Stimulated activated CD4-positive, alpha-beta T cell treated with anti-CD3 and anti-CD28 coated beads, Interleukin-4, amount 100 ng/mL, for 1 hour (primary cell): ENCODE results near the gene LGR5.

Experiments
- DNase-seq: peaks from one replicate; pipeline ENCODE4 v3.0.0-alpha.2; 2020

LGR5 gene, protein sequence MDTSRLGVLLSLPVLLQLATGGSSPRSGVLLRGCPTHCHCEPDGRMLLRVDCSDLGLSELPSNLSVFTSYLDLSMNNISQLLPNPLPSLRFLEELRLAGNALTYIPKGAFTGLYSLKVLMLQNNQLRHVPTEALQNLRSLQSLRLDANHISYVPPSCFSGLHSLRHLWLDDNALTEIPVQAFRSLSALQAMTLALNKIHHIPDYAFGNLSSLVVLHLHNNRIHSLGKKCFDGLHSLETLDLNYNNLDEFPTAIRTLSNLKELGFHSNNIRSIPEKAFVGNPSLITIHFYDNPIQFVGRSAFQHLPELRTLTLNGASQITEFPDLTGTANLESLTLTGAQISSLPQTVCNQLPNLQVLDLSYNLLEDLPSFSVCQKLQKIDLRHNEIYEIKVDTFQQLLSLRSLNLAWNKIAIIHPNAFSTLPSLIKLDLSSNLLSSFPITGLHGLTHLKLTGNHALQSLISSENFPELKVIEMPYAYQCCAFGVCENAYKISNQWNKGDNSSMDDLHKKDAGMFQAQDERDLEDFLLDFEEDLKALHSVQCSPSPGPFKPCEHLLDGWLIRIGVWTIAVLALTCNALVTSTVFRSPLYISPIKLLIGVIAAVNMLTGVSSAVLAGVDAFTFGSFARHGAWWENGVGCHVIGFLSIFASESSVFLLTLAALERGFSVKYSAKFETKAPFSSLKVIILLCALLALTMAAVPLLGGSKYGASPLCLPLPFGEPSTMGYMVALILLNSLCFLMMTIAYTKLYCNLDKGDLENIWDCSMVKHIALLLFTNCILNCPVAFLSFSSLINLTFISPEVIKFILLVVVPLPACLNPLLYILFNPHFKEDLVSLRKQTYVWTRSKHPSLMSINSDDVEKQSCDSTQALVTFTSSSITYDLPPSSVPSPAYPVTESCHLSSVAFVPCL

DNA sequence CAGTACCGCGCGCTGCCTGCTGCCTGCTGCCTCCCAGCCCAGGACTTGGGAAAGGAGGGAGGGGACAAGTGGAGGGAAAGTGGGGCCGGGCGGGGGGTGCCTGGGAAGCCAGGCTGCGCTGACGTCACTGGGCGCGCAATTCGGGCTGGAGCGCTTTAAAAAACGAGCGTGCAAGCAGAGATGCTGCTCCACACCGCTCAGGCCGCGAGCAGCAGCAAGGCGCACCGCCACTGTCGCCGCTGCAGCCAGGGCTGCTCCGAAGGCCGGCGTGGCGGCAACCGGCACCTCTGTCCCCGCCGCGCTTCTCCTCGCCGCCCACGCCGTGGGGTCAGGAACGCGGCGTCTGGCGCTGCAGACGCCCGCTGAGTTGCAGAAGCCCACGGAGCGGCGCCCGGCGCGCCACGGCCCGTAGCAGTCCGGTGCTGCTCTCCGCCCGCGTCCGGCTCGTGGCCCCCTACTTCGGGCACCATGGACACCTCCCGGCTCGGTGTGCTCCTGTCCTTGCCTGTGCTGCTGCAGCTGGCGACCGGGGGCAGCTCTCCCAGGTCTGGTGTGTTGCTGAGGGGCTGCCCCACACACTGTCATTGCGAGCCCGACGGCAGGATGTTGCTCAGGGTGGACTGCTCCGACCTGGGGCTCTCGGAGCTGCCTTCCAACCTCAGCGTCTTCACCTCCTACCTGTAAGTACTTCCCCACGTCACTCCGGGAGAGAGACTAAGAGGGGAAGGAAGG, at the start of gene LGR5:
LGR5 (plus strand) TSS at position 186 of the 732 bp plus-strand sequence; CDS start at position 469, 283 bp downstream.
- peak; percentile 7 for DNase-seq

DNA sequence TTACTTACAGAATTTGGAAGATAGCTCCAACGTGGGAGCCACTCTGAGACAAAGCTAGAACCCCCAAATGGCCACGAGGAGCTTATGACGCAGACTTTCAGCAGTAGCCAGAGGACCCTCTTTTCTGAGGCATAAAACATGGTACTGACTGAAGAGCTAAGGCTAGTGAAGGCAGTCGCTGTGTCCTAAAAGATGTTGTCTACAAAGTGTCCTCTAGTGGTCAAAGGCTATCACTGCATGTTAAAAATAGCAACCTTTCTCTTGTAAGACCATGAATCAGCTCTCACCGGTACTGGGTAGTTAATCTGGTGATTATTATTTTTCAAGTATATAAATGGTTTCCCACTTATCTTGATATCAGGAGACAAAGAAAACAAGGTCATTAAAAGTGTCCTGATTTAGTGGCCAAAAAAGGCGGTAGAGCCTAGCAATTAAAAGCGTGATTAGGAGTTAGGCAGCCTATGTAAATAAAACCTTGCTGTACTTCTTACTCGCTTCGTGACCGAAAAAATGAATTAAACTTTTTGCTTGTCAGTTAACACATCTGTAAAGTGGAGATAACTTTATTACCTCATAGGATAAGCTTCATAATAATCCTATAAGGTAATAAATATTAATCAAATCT, 47.0 kb upstream of the LGR5 start:
- no peak for DNase-seq

DNA sequence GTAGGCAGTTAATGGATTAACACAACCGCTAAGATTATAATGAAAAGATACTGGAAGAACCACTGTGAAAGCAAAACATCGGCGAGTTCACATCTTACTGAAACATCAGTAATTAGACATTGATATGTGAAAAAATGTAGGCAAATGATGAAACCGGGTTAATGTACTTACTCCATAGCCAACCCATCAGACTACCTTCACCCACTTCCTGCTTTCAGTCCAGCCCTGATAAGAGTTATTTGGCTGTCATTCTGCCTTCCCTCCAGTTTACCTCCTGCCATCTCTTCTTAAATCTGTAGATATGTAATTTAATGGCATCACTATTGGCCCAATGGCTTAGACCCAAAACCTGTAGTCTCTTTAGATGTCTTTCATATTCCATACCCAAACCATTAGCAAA, 46.0 kb upstream of the LGR5 start:
- no peak for DNase-seq

DNA sequence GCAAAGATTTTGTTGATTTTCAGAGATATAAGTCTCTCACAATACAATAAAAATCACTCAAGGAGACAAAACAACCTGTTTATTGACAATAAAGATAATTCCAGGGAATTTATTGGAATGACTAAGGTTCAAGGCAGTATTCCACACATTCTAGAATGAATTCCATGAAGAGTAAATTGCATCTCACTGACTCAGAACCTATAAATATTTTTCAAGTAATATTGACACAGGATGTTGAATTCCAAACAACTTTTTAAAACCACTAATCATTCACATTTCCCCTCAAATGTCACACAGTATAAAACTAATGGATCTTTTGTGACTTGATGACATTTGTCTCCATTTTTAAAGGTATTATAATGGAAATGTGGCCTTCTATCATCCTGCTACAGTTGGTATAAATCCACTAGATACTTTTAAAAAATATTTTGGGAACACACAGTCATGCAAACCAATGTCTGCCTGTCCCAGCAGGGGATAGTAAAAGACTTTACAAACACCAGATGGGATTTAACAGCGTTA, 42.1 kb upstream of the LGR5 start:
- no peak for DNase-seq

DNA sequence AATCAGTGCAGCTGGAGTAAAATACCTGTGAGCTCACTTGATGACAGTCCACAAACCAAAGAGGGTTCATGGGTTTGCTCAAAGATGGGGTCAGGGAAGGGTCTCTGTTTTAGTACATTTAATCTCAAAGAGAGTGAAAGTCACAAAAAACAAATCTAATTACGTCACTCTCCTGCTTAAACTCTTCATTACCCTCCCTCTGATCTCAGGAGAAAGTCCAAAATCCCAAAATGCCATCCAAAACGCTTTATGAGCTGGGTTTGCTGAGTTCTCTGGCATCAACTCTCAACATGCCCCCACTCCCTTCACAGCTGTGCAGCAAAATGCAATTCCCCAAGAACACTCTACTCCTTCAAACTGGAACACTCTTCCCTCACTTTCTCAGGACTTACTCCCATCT, 40.4 kb upstream of the LGR5 start:
- no peak for DNase-seq

DNA sequence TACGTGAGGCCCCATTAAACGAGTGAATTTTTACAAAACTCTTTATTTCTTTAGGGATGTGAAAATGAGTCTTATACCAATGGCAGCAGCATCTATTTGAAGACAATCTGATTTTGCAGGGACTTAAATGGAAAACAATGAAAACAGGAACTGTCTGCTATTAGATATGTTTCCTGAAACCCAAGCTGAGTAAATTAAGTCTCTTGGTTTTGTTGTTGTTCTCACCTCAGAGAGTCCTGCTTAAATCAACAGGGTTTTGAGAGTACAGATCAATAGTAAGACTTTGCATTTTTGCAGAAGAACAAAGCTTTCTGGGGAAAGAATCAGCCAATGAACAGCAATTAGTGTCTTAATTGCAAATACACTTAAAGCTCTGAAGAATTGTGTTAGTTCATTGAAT, 39.1 kb upstream of the LGR5 start:
- DNase-seq: no peak

DNA sequence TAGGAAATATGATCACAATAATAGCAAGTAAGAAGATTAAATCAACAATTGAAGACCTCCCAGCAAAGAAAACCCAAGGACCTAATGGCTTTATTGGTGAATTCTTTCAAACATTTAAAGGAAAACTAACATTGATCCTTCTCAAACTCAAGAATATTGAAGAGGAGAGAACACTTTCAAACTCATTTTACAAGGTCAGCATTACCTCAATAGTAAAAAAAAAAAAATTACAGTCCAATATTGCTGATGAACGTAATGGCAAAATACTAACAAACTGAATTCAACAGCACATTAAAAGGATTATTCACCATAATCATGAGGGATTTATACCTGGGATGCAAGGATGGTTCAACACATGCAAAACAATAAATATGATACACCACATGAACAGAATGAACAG, 33.7 kb upstream of the LGR5 start:
- DNase-seq: no peak

DNA sequence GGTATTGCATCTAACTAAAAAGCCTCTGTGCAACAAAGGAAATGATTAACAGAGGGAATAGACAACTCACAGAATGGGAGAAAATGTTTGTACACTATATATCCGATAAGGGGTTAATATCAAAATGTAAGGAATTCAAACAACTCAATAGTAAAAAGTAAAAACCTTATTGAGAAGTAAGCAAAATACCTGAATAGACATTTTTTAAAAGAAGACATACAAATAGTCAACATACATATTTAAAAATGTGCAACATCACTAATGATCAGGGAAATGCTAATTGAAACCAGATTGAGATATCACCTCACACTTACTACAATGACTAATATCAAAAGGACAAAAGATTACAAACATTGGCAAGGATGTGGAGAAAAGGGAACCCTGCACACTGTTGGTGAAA, 31.9 kb upstream of the LGR5 start:
- no peak for DNase-seq

DNA sequence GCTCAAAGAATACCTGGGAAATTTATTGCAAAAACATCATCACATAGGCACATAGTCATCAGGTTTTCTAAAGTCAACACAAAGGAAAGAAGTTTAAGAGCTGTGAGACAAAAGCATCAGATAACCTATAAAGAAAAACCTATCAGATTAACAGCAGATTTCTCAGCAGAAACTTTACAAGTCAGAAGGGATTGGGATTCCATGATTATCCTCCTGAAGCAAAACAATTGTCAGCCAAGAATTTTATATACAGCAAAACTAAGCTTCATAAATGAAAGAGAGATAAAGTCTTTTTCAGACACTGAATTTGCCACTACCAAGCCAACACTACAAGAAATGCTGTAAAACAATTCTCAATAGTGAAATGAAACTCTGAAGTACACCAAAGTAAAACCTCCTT, 28.8 kb upstream of the LGR5 start:
- no peak for DNase-seq

DNA sequence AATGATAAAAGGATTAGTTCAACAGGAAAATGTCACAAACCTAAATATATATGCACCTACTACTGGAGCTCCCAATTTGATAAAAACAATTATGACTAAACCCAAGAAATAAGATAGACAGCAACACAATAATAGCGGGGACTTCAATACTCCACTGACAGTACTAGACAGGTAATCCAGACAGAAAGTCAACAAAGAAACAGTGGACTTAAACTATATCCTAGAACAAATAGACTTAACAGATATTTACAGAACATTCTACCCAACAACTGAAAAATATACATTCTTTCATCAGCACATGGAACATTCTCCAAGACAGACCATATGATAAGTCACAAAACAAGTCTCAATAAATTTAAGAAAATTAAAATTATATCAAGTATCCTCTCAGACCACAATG, 28.0 kb upstream of the LGR5 start:
- DNase-seq: no peak

DNA sequence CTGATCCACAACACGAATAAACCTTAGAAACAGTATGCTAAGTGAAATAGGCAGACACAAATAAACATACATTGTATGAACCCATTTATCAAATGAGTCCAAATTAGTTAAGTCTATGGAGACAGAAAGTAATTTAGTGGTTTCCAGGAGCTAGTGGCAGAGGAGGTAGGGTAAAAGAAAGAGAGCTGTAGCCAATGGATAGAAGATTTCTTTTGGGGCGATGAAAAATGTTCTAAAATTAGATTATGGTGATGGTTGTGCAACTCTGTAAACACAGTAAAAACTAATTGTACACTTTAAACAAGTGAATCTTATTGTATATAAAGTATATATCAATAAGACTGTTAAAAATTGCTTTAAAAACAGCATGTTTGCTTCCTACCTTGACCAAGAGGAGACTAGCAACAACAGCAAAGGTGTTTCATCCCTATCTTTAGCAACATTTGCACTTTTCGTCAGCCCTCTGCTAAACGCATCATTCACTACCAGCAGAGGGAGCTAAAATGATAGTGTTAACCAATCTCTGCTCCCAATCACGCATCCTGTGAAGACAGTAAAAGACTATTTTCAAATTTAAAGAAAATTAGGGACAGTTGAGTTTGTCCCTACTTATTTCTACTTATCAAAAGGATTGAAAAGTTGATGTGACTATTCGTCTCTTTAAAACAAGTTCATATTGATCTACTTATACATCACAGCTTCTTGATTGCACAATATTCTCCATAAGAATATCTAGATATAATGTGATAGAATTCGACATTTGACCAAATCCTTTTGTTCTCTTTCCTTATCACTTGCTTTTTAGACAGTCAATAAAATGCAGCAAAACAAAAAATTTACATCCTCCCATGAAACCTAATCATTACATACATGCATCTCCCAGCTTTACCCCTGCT, 24.0 kb upstream of the LGR5 start:
- DNase-seq: no peak

DNA sequence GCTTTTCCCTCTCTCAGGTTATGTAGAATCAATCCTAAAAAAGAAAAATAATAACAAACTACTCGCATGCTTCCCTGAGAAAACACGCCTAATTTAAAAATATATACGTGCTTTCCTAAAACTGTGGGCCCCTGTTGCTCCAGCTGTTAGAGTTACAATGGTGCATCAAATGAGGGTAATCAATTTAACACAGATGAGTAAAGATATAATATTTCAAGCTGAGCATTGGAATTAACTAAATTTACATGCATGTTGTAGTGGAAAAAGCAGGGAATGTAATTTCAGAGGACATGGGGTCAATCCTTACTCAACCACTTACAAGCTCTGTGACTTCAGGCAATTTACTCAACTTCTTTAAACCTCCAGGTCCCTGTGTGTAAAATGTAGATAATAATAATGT, 22.4 kb upstream of the LGR5 start:
- no peak for DNase-seq

DNA sequence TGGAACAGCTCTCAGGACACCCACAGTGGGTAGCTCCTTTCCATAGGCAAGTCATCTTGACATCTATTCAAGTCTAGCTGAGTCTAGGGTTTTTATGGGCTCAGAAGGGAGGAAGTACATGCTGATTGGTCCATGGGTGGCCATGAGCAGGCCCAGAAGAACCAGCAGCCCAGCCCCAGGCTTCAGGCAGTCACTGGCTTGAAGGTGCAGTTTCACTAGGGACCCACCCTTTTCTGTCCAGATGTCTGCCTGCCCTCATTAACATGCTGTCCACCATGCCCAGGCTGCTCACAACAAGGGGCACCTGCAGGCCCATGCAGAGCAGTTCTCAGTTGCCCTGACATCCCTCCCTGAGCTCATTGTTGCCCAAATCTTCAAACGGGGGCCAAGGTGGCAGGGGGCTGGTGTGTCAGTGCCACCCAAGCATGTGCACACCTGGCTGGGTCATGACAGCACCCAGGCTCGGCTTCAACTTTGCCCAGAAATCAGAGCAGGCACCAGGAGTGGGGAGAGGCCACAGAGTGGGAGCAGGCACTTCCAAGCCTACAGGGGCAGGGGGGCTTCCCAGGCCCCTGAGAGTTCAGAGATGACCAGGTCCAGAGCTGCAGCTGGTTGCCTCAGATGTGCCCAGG, 18.7 kb upstream of the LGR5 start:
- DNase-seq: no peak

DNA sequence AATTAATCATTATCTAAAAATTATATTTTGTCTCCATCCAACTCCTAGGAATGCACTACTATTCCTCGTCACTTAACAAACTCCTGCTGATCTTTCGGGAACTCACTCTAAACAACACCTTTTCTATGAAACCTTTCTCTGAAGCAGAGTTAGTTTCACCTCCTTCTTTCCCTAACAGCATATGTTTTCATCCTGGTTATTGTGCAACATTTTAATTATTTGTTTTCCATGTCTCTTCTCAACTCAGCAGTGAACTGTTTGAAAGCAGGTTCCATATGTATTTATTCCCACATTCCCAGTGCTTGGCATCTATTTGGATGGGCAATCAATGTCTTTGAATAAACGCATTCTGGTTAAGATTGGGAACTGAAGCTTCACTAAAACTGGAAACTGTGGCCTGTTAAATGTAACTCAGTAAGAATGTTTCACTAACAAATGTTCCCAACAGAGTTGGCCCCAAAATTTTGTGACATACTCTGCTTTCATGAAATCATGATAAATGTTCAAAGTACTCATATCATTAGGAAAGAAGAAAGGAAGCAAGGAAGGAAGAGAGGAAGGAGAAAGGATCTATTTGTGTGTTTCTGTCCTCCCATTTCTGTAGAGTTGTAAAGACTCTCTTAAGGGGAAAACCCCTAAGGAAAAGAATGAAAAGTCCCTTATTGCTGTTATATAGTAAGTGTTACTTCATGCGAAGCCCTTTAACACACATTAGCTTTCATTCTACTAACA, 13.9 kb upstream of the LGR5 start:
- DNase-seq: no peak

DNA sequence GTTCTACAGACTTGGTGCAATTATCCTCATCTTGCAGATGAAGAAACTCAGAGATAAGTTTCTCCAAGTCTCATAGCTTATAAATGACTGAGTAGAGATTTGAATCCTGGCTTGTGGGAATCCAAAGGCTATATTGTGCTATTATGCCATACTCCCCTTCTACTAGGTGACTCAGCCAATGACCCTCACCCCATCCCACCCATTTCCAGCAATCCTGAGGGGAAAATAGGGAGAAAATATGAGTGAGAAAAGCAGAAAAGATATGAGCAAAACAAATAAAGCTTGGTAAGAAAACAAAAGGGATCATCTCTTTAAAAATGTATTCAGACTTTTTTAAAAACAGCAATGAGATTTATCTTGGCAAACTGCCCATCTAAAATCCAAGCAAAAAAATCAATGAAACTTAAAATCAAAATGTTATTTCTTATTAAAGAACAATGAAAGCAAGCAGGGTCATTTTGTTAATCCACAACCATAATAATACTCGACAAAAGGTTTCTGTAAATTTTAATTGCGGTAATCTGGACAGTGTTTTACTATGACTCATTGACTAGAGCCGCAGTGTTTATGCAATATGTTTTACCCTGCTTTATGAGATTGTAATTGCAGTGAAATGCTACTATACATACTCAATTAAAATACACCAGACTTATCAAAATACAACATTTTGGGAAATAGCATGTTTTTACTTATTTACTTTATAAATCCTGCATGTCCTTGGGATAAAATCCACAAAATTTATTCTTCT, 13.1 kb upstream of the LGR5 start:
- no peak for DNase-seq

DNA sequence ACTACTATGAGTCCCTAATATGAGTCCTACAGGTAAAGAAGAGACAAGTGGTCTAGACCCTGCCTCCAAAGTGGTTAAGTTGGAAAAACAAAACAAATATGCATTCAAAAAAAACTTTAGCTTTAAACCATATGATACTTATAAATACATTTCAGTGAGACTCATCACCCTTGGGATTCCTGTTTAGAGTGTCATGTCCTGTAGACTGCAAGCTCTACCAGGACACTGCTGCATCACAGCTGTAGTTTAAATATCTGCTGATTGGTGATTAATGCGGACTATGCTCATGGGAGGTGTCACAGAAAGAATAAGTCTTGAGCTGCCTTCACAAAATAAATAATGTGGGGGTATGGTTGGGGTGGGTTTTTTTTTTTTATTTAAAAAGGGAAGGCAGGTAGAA, 8.8 kb upstream of the LGR5 start:
- no peak for DNase-seq

DNA sequence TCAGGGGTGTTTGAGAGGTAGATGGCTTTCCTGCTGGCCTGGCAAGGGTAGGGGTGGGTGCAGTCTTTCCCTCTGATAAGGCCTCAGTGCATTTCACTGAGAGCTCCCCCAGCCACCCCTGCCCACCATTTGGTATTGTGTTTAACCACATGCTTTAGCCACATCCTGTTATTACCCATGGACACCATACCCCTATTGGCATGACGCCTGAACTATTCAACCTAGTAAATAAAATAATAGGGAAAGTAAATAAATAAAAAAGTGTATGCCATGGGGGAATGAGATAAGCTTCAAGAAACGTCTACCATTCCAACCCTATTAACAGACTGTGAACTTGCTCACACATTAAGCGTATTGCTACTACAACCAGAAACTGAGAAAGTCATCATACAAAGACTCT, 7.6 kb upstream of the LGR5 start:
- DNase-seq: no peak

DNA sequence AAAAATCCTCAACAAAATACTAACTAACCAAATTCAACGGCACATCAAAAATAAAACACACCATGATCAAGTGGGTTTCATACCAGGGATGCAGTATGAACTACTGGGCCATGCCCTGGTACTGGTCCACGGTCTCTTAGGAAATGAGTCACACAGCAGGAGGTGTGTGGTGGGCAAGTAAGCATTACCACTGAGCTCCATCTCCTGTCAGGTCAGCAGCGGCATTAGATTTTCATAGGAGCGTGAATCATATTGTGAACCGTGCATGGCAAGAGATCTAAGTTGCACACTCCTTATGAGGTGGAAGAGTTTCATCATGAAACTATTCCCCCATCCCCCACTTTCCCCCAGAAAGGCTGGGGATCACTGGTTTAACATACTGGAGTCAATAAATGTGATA, 6.7 kb upstream of the LGR5 start:
- DNase-seq: no peak

DNA sequence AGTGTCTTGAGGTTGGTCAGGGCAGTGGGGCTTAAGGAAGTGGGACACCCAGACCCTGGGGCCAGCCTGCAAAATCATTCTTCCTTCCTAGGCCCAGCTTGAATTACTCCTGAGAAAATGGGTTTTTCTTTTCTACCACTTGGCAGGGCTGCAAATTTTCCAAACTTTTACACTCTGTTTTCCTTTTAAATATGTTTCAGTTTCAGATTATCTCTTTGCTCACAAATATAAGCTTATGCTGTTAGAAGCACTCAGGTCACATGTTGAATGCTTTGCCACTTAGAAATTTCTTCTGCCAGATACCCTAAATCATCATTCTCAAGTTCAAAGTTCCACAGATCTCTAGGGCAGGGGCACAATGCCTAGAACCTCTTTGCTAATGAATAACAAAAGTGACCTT, 2.9 kb upstream of the LGR5 start:
- DNase-seq: no peak
